ENCODE results near the gene C22orf31.
"Not testable (repeated sequence)": the region's sequence is repeated elsewhere in the genome, so short reads cannot be mapped to it uniquely, and the experiment has no call there.

The C22orf31 gene

DNA sequence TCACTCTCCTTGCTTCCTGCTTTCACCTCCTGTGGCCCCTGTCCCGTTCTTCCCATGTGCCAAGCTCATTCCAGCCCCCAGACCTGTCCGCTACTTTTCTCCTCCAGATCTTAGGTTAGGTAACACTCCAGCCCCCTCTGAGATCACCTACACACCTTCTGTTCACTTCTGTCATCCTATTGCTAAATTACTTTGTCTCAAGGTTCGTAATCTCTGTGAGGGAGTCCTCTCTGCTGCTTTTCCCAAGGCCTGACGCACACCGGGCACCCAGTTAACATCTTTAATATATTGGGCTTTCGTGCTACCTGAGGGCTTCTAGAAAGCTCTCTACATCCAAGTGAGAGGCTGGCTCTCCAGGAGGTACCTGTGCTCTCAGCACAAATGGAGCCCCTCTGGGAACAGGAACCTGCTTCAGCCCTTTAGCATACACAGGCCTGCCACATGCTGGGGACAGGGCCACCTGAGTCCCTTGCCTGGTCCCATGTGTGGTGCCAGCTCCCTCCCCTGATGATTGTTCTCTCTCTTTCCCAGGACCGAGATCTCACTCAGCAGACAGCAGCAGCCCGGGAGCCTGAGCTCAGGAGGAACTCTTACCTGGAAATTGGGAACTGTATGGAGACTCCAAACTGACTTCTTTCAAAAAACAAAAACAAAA is 8.5 kb downstream of the C22orf31 start:
- DNase-seq = no peak

DNA sequence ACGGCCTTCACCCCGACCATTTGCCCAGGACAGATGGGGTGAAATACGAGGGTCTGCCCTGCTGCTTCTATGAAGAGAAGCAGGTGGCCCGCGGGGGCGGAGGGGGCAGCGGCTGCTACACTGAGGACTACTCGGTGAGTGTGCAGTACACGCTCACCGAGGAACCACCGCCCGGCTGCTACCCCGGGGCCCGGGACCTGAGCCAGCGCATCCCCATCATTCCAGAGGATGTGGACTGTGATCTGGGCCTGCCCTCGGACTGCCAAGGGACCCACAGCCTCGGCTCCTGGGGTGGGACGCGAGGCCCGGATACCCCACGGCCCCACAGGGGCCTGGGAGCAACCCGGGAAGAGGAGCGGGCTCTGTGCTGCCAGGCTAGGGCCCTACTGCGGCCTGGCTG is 11.2 kb downstream of the C22orf31 start:
- no peak for DNase-seq

DNA sequence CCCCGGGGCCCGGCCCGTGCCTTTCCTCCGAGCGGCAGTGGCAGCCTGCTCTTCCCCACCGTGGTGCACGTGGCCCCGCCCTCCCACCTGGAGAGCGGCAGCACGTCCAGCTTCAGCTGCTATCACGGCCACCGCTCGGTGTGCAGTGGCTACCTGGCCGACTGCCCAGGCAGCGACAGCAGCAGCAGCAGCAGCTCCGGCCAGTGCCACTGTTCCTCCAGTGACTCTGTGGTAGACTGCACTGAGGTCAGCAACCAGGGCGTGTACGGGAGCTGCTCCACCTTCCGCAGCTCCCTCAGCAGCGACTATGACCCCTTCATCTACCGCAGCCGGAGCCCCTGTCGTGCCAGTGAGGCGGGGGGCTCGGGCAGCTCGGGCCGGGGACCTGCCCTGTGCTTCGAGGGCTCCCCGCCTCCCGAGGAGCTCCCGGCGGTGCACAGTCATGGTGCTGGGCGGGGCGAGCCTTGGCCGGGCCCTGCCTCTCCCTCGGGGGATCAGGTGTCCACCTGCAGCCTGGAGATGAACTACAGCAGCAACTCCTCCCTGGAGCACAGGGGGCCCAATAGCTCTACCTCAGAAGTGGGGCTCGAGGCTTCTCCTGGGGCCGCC is 11.9 kb downstream of the C22orf31 start:
- no peak for DNase-seq

DNA sequence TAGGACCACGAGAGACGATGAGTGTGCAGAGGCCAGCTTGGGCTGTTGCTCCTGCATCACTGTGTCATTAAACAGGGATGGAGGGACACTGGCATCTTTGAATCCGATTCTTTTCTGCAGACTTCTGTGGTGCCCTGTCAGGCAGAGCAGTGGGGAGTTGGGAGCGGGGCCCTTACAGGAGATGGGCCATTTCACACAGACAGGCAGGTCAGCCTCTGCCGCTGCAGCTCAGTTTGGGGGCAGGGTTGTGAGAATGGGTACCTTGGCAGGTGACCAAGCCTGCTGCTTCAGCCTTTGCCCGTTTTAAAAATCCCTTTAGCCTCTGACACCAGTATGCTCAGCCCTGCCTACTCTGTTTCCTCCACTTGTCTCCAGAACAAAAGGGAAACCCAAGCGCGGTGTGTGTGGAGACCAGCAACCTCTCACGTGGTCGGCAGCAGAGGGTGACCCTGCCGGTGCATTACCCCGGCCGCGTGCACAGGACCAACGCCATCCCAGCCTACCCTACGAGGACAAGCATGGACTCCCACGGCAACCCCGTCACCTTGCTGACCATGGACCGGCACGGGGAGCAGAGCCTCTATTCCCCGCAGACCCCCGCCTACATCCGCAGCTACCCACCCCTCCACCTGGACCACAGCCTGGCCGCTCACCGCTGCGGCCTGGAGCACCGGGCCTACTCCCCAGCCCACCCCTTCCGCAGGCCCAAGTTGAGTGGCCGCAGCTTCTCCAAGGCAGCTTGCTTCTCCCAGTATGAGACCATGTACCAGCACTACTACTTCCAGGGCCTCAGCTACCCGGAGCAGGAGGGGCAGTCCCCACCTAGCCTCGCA is 12.6 kb downstream of the C22orf31 start:
- DNase-seq = no peak

DNA sequence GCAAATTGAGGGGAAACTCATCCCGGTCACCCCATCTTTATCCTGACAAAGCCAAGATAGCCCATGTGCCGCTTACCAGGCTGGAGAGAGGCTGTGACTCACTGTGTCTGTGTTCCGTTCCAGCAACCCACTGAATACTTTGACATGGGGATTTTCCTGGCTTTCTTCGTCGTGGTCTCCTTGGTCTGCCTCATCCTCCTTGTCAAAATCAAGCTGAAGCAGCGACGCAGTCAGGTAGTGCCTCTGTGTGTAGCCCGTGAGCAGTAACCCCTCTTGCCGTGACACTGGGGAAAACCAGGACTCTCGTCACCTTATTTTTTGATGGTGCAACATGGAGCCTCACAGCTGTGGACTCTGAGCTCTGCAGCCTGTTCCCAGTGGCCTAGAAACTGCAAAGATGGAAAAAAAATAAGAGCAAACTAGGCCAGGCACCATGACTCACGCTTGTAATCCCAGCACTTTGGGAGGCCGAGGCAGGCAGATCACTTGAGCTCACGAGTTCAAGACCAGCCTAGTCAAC is 16.9 kb downstream of the C22orf31 start:
- no peak for DNase-seq

DNA sequence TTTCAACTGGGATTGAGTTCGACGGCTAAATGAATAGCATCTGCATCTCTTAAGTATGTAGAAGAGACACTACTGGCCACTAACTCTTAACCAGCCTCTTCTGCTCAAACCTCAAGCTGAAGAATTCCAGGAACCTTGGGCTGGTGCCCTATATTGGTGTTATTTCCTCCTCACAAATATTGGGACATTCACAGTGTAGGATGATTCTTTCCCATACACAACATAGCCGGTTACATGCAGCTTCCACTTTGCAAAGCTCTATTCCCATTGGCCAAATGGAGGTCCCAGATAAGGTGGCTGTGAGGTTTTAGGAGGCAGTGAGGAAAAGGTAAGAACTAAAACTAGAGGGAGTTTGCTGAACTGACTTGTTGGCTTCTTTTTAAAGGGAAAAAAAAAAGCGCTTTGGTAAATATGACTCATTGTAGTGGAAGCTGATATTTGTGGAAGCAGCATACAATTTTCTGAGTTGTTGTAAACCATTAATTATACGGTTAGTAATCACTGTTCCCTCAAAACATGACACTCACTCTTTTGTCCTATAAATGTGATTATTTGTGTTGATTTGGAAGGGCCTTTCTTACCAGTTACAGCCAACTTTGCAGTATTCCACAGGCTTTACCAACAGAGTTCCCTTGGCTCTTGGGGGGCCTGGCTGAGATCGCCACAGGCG is 17.6 kb downstream of the C22orf31 start:
- no peak for DNase-seq

DNA sequence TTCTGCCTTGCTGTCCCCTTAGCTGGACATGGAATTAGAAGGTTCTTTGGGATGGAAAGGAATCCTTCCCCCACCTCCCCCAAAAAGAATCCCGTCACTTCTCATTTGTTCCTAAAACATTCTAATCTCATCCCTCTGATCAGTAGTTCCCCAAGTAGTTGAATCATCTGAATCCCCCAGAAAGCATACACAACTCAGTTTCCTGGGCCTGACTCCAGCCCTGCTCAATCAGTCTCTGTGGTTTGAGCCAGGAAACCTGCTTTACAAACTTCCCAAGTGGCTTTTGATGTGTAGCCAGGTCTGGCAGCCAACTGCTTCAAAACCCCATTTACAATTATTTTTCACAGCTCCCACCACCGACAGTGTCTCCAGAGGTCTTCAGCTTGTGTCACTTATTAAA is 20.2 kb downstream of the C22orf31 start:
- no peak for DNase-seq

DNA sequence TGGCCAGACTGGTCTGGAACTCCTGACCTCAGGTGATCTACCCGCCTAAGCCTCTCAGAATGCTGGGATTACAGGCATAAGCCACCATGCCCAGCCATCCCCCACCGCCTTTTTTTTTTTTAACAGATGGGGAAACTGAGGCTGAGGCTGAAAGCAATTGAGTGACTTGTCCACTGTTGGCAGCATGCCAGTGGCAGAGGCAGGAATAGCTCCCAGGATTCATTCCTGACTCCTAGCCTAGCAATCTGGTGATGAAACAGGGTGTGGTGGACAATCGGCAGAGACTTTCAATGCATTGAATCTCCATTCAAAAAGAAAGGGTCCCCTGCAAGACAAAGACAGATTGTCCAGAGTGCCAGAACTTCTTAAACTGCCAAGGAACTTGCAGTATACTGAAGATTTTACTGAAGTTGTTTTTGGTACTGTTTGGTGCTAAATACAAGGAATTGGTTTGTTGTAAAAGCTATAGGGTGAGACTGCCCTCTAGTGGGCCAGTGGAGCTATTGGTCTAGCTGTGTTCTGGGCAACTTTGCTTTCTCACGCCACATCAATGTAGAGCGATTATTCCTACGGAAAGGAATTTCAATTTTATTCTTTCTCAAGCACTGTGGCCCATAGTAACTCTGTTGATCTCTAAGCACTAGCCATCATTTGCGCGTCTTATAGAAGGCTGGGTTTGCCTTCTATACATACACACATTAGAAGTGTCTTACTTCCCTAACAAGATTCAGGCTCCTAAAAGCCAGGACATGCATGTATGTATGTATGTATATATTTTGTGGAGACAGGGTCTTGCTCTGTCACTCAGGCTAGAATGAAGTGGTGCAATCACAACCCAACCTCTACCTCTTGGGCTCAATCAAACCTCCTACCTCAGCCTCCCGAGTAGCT is 21.0 kb downstream of the C22orf31 start:
- peak; percentile 37 for DNase-seq

DNA sequence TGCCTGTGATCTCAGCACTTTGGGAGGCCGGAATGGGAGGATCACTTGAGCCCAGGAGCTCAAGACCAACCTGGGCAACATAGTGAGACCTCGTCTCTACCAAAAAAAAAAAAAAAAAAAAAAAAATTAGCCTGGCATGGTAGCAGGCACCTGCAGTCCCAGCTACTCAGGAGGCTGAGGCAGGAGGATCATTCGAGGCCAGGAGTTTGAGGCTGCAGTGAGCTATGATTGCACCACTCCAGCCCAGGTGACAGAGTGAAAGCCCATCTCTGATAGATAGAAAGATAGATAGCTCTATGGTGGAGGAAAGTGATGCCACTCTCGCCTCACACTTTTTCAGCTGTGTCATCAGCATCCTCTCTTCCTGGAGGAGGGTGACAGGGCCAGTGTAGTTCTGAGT is 21.9 kb downstream of the C22orf31 start:
- not testable (repeated sequence) for DNase-seq

DNA sequence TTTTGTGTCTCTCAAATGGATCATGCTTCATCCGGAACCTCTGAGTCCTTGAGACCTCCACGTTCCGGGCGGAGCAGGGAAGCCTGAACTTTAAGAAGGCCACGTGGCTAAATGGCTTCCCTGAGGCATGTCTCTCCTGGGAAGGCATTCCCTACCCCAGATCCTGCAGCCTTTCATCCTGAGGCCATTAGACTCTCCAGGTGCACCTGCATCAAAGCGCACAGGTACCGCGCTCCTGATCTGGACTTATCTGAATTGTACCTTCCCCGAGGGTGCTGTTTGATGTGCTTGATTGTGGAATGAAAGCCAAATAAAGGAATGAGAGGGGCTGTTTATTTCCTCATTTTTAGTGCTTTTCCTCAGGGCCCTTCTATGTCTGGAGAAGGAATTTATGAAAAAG is 22.5 kb downstream of the C22orf31 start:
- no peak for DNase-seq

DNA sequence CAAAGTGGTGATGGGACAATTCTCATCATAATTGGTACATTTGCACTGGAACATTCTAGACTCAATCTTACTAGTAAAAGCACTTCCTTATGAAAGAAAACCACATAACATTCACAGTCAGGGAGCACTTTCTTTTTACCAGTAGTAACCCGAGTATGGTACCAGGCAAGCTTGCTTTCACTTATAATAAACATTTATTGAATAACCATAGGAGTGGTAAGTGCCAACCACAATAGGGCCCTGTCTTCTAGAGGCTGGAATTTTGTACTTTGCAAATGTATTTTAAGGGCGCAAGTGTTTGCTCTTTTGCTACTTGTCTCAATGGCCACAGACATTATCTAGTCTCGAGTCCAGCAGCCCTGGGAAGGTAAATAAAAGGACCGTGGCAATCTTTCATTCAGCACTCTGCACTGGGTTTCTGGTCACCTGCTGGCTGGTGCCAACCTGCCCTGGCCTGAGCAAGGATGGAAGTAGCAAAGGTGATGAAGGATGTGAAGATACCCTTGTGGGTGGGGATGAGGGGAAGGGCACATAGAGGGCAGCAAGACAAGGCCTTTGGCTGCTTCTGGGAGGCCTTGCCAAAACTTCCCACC is 24.2 kb downstream of the C22orf31 start:
- DNase-seq = no peak

DNA sequence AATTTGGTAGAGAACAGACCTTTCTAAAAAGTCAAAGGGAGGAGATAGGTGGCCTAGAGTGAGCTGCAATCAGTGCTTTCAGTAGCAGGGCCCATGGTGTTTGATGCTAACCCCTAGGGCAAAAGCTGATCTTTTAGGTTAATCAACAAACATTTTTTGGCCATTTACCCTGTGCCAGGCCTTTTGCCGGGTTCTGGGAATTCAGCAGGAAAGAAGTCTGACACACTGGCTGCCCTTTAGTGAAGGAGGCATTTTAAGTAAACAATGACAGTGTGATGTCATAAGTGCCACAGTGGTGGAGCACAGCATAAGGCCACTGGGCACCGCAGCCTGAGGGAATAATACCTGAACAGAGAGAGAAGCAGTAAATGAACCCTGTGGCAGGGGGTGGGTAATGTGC is 29.0 kb downstream of the C22orf31 start:
- no peak for DNase-seq

DNA sequence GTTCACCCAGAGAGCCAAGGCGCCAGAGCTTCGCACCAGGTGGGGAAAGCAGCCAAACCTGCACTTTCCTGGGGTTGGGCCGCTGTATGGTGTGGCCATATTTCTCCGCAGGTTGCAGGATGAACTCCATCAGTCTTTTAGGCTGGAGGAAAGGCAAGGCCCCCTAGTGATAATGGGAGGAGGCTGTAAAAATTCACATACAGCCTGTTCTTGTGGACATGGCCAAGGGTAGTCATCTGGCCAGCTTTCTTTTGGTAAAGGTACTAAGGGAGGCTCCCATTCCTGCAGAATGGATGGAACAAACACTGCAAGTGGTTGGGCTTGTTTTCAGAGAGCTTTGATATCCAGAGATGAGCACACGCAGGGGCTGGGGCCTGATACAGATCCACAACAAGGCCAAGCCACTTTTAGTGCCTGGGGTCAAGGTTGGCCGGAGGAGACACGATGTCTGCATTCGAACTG is 29.6 kb downstream of the C22orf31 start:
- no peak for DNase-seq

DNA sequence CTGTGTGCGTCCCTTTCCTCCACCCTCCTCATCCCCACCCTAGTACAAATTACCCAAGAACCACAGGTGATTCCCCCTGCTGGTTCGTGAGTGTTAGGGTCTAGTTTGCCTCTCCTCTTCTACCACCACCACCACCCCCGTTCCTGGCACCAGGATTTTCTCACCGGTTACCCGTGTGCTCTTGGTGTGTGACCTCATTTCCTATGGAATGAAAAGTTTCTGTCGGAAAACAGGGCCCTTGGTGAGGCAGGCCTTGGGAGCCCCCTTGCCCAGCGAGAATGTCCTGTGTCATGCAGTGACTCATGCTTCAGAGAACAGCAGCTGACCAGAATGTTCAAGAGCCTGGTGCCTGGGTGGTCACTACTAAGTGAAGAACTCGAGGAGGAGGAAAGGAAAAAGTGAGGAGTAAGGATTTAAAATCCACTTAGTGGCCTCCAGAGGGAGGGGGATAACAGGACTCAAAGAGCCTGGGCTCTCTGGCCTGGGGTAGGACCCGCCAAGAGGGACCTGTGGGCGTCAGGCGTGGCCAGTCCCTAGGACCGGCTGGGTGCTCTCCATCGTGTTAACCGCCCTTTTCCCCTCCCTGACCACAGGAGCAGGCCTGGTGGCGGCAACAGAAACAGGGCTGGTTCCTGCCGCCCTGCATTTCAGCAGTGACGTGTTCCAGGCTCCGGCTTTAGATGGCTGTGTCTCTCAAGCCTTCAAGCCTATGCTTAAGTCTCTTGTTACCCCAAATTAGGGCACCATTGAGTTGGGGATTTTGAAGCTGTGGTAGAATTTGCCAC is 30.2 kb downstream of the C22orf31 start:
- no peak for DNase-seq

DNA sequence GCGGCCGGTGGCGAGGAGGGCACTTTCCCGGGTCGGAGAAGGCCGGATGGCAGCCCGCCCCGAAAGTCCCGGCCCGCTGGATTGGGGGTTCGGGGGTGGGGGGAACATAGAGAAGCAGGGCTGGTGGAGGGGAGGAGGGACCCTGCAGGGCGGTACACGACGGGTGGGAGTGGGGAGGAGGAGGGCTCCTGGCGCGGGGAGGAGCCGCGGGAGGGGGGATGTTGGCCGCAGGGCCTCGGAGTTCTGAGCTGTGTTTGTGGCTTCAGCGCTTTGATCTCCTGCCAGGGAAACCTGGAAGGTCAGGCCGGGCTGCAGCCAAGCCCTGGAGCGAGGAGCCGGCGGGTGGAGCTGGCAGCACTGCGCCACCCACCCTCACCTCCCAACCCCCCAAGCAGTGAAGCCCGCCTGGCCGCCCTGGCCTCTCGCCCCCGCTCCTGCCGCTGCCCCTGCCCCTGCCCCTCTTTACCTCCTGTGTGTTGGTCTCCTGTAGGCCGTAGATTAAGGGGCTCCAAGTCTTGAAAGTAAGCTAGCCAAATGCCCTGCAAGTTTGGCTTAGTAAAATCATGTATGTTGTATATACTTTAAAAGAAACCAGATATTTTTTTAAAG is 30.9 kb downstream of the C22orf31 start:
- no peak for DNase-seq

DNA sequence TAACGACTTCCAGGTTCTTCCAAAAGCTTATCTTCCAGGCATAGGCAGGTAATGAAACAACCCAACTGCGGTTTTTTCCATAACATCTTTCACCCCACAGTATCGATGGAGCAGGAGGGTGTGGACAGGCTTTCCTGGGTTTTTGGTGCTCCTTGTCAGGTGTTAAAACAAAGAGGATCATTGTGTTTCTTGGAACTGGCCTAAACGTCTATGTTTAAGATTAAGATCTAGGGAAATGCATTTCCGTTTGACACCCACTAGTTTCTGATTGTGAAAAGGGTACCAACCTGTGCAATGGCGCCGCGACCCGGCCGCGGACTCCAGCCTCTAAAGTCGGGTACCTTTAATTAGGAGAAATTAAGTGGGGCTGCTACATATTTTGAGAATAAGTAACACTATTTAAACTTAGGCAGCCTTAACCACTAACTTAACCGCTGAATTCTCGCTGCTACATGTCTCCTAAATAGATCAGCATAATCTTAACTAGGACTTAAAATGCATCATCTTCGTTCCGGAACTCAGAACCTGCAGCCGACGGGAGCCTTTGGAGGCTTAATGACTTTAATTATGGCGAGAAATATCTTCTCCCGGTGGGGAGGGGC is 31.5 kb downstream of the C22orf31 start:
- no peak for DNase-seq

DNA sequence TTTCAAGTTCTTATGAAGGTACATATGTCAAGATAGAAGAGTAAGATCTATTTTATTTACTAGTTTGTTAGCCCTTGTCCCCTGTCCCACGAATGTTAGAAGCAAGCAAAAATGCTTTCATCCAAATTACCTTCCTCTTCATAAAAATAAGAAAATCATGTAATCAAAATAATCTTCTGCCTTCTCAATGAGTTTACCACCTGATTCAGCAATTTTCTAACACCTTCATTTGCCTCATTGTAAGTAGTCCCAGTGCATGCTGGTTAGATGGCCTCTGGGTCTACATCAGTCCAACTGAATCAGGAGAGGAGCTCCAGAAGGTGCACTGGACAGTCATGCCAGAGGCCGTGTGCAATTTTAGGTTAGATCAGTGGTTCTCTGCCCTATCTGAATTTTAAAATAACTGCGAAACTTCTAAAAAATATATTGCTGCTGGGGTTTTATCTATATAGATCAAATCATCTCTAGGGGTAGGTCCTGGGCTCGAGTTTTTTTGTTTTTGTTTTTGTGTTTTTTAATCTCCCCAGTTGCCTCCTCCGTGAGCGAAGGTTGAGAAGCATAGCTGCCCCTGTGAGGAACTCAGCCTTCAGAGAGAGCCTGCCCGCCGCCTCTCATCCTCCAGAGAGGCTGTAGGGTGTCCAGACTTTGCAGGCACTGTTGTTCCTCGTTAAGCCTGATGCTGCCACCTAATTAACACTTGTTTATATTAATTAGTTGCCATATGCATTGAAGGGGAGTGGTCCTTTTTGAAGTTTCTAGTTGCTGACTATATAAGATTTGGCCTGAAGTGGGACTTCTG is 32.2 kb downstream of the C22orf31 start:
- no peak for DNase-seq

DNA sequence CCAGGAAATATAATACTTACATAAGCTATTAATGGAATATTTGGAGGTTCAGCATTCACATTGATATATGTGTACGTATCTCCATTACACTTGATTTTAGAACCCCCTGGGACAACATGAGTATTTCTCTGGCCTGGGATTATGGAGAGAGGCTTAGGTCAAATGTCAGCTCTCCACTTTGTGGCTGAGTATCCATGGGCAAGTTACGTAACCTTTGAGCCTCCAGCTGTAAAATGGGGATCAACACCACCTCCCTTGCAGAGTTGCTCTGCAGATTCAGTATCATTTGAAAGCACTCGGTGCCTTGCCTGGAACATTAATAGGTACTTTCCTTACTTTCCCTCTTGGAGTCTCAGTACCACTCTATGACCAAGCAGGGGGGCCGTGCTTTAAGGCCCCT is 33.2 kb downstream of the C22orf31 start:
- no peak for DNase-seq

DNA sequence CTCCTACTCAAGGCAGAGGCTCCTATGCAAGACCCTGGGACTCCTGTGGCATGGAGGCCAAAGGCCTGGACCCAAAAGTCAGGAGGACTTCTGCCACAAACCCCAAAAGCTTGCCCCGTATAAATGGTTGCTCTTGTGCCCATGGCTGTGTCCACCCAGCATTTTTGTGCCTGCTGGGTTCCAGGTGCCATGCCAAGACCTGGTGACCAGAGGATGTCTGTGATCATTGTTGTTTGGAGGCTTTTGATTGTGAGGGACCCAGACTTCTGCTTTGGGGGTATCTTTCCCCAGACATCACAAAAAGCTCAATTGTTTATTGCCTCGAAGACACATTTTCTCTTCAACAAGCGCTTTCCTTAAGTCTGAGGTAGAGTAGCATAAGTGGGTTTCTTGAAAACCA is 35.1 kb downstream of the C22orf31 start:
- DNase-seq = no peak

All from stimulated activated naive CD4-positive, alpha-beta T cell treated with Interleukin-2 at 50 U/mL for 16 hours (primary cell).